Effector memory CD8-positive, alpha-beta T cell (primary cell): ENCODE results near the gene ABCB6.

Source experiments
- ATAC-seq: fragments of 150-1000 bp; cut with Tn5 transposase; replicated peaks from 2 replicates; pipeline ENCODE4 v1.10.0; 2021; ENCODE audit warnings: mild to moderate bottlenecking, moderate library complexity
- DNase-seq, 3 experiments: peaks; one replicate each; pipeline ENCODE4 v3.0.0; 2021
- H3K27ac Mint-ChIP-seq, 2 donors: one replicate each; pipeline ENCODE4 v1.8.0; 2022; ENCODE audit warnings: mild to moderate bottlenecking in 2 of 2, mixed read lengths in 2 of 2, moderate library complexity in 2 of 2
- H3K27me3 Mint-ChIP-seq, 2 donors: one replicate each; pipeline ENCODE4 v1.8.0; 2022; ENCODE audit warnings: mixed read lengths in 2 of 2
- H3K36me3 Mint-ChIP-seq: one replicate; pipeline ENCODE4 v1.8.0; 2022; ENCODE audit warnings: mild to moderate bottlenecking, moderate library complexity, mixed read lengths; ENCODE audit not compliant: insufficient read depth
- H3K4me1 Mint-ChIP-seq, 2 donors: one replicate each; pipeline ENCODE4 v1.8.0; 2022; ENCODE audit warnings: low read depth in 2 of 2, mixed read lengths in 2 of 2
- H3K4me3 Mint-ChIP-seq, 2 donors: one replicate each; pipeline ENCODE4 v1.8.0; 2022; ENCODE audit warnings: mild to moderate bottlenecking in 2 of 2, mixed read lengths in 2 of 2, moderate library complexity in 2 of 2
- H3K9me3 Mint-ChIP-seq, 2 donors: one replicate each; pipeline ENCODE4 v1.8.0; 2022; ENCODE audit warnings: mixed read lengths in 2 of 2

ABCB6 gene

GRCh38 chr2:219251656-219252055 is 32.9 kb upstream of the ABCB6 start:
- H3K27me3 Mint-ChIP-seq = no peaks in the 10 kb centered on the region
- peaks cover 73% of the 10 kb centered on the region for H3K36me3 Mint-ChIP-seq
- H3K27ac Mint-ChIP-seq = peak overlapping the region; percentile 87 to 96
- peaks cover 66 to 69% of the 10 kb centered on the region in 2 donors for H3K4me1 Mint-ChIP-seq
- no peak for ATAC-seq
- no peaks in the 10 kb centered on the region for H3K9me3 Mint-ChIP-seq
- DNase-seq = no peak
- peak overlapping the region; percentile 73 to 82 for H3K4me3 Mint-ChIP-seq

- ATAC-seq (no peak), DNase-seq (no peak)
- Mint-ChIP-seq H3K27ac (peak overlapping the region; percentile 87 to 96), H3K9me3 (no peaks in the 10 kb centered on the region), H3K4me3 (peak overlapping the region; percentile 73 to 82), H3K36me3 (peaks cover 82% of the 10 kb centered on the region), H3K4me1 (peaks cover 71 to 79% of the 10 kb centered on the region in 2 donors), H3K27me3 (no peaks in the 10 kb centered on the region)
These were observed 31.5 kb upstream of the ABCB6 start for GRCh38 chr2:219250049-219250781.

- peak; percentile 37 to 51 (median 45) for DNase-seq
- Mint-ChIP-seq H3K9me3 (no peaks in the 10 kb centered on the region), H3K27me3 (no peaks in the 10 kb centered on the region), H3K36me3 (peaks cover 82% of the 10 kb centered on the region), H3K4me1 (peaks cover 72 to 80% of the 10 kb centered on the region in 2 donors), H3K27ac (peak overlapping the region; percentile 87 to 89), H3K4me3 (peak overlapping the region; percentile 73 to 82)
- peak; percentile 7 for ATAC-seq
These were observed 30.6 kb upstream of the ABCB6 start for GRCh38 chr2:219249203-219249980.

GRCh38 chr2:219248845-219249202 is 30.1 kb upstream of the ABCB6 start:
- Mint-ChIP-seq H3K4me3 (peak overlapping the region; percentile 73 to 82), H3K27me3 (no peaks in the 10 kb centered on the region), H3K27ac (peak overlapping the region; percentile 87 to 89), H3K4me1 (peaks cover 72 to 80% of the 10 kb centered on the region in 2 donors), H3K36me3 (peaks cover 79% of the 10 kb centered on the region), H3K9me3 (no peaks in the 10 kb centered on the region)
- DNase-seq (no peak), ATAC-seq (no peak)

GRCh38 chr2:219247678-219248642 is 29.2 kb upstream of the ABCB6 start:
- H3K27ac Mint-ChIP-seq = peak overlapping the region; percentile 87 to 91
- H3K27me3 Mint-ChIP-seq = no peaks in the 10 kb centered on the region
- H3K4me1 Mint-ChIP-seq = peaks cover 71 to 81% of the 10 kb centered on the region in 2 donors
- peak overlapping the region; percentile 73 to 82 for H3K4me3 Mint-ChIP-seq
- peaks cover 70% of the 10 kb centered on the region for H3K36me3 Mint-ChIP-seq
- DNase-seq (peak; percentile 60 to 65 (median 65)), ATAC-seq (peak; percentile 75)
- no peaks in the 10 kb centered on the region for H3K9me3 Mint-ChIP-seq

GRCh38 chr2:219246559-219246958 is 27.8 kb upstream of the ABCB6 start:
- peaks cover 59 to 67% of the 10 kb centered on the region in 2 donors for H3K4me1 Mint-ChIP-seq
- peak overlapping the region; percentile 73 to 82 for H3K4me3 Mint-ChIP-seq
- H3K27ac Mint-ChIP-seq = peak overlapping the region; percentile 87 to 91
- no peaks in the 10 kb centered on the region for H3K9me3 Mint-ChIP-seq
- ATAC-seq (no peak), DNase-seq (no peak)
- peaks cover 56% of the 10 kb centered on the region for H3K36me3 Mint-ChIP-seq
- H3K27me3 Mint-ChIP-seq = no peaks in the 10 kb centered on the region

GRCh38 chr2:219245899-219246230 is 27.1 kb upstream of the ABCB6 start:
- peak overlapping the region; percentile 73 to 82 for H3K4me3 Mint-ChIP-seq
- H3K27me3 Mint-ChIP-seq = no peaks in the 10 kb centered on the region
- DNase-seq (no peak), ATAC-seq (no peak)
- H3K36me3 Mint-ChIP-seq = peaks cover 51% of the 10 kb centered on the region
- peaks cover 52 to 60% of the 10 kb centered on the region in 2 donors for H3K4me1 Mint-ChIP-seq
- H3K27ac Mint-ChIP-seq = peak overlapping the region; percentile 87 to 97
- H3K9me3 Mint-ChIP-seq = no peaks in the 10 kb centered on the region

- H3K9me3 Mint-ChIP-seq = no peaks in the 10 kb centered on the region
- peak; percentile 62 for ATAC-seq
- H3K27ac Mint-ChIP-seq = peak within 1 kb of the TSS; percentile 87 to 97
- no peaks in the 10 kb centered on the region for H3K27me3 Mint-ChIP-seq
- peaks cover 45% of the 10 kb centered on the region for H3K36me3 Mint-ChIP-seq
- H3K4me1 Mint-ChIP-seq = peaks cover 47 to 54% of the 10 kb centered on the region in 2 donors
- peak; percentile 85 to 87 (median 86) for DNase-seq
- H3K4me3 Mint-ChIP-seq = peak within 1 kb of the TSS; percentile 73 to 82
These were observed 26.6 kb upstream of the ABCB6 start, which contains the start of the genes GLB1L and STK16 for GRCh38 chr2:219245148-219245898. GLB1L (minus strand) TSS chr2:219245444; CDS start chr2:219243573, 1,871 bp downstream. STK16 (plus strand) TSS chr2:219245479; CDS start chr2:219246000, 521 bp downstream.

GRCh38 chr2:219244789-219245147 is 26.0 kb upstream of the ABCB6 start:
- no peak for ATAC-seq
- H3K36me3 Mint-ChIP-seq = peaks cover 40% of the 10 kb centered on the region
- peak overlapping the region; percentile 87 to 97 for H3K27ac Mint-ChIP-seq
- H3K27me3 Mint-ChIP-seq = no peaks in the 10 kb centered on the region
- H3K4me1 Mint-ChIP-seq = peaks cover 42 to 49% of the 10 kb centered on the region in 2 donors
- H3K4me3 Mint-ChIP-seq = peak overlapping the region; percentile 73 to 82
- no peaks in the 10 kb centered on the region for H3K9me3 Mint-ChIP-seq
- no peak for DNase-seq

GRCh38 chr2:219243291-219243761 is 24.6 kb upstream of the ABCB6 start:
- DNase-seq (no peak), ATAC-seq (no peak)
- Mint-ChIP-seq H3K27ac (no peak overlapping the region), H3K4me1 (peaks cover 27 to 36% of the 10 kb centered on the region in 2 donors), H3K4me3 (no peak overlapping the region), H3K9me3 (no peaks in the 10 kb centered on the region), H3K36me3 (peaks cover 29% of the 10 kb centered on the region), H3K27me3 (no peaks in the 10 kb centered on the region)

- ATAC-seq (no peak), DNase-seq (no peak)
- Mint-ChIP-seq H3K36me3 (peaks cover 44% of the 10 kb centered on the region), H3K27ac (peak overlapping the region in 1 of 2 donors; percentile 70), H3K27me3 (no peaks in the 10 kb centered on the region), H3K9me3 (no peaks in the 10 kb centered on the region), H3K4me1 (peaks cover 22 to 31% of the 10 kb centered on the region in 2 donors), H3K4me3 (no peak overlapping the region)
These were observed 15.6 kb upstream of the ABCB6 start for GRCh38 chr2:219234331-219234730.

GRCh38 chr2:219230059-219230540 is 11.3 kb upstream of the ABCB6 start:
- Mint-ChIP-seq H3K27ac (peak overlapping the region; percentile 96 to 97), H3K36me3 (peaks cover 41% of the 10 kb centered on the region), H3K9me3 (no peaks in the 10 kb centered on the region), H3K4me3 (peak overlapping the region; percentile 98 to 99), H3K4me1 (peaks cover 42 to 49% of the 10 kb centered on the region in 2 donors), H3K27me3 (no peaks in the 10 kb centered on the region)
- DNase-seq = no peak
- ATAC-seq = peak; percentile 5
